ENCODE data around the gene PCLO.

DNA sequence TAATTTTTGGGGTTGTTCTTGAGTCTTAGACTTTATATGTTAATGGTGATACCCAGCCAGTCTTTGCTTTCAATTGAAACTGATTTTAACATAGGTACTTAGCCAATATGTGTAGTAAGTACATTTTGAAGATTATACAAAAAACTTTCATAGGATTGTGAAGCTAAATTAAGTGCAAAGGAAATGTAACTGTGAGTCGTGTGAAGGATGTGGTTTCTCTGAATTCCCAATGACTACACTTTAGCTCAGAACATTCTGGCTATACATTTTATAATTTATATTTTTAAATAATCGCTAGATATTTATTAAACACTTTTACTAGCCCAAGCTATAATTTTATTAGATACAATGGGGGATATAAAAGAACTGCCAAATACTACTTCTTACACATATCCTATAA lies 359.3 kb downstream of the PCLO start:
- TF ChIP-seq, protein P1, sequence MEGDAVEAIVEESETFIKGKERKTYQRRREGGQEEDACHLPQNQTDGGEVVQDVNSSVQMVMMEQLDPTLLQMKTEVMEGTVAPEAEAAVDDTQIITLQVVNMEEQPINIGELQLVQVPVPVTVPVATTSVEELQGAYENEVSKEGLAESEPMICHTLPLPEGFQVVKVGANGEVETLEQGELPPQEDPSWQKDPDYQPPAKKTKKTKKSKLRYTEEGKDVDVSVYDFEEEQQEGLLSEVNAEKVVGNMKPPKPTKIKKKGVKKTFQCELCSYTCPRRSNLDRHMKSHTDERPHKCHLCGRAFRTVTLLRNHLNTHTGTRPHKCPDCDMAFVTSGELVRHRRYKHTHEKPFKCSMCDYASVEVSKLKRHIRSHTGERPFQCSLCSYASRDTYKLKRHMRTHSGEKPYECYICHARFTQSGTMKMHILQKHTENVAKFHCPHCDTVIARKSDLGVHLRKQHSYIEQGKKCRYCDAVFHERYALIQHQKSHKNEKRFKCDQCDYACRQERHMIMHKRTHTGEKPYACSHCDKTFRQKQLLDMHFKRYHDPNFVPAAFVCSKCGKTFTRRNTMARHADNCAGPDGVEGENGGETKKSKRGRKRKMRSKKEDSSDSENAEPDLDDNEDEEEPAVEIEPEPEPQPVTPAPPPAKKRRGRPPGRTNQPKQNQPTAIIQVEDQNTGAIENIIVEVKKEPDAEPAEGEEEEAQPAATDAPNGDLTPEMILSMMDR (IDR thresholded peaks at IDR 0.05) = no peak
- TF ChIP-seq ZFX (IDR thresholded peaks at IDR 0.05; ENCODE audit: borderline replicate concordance) = no peak
